H9 (cell line): ENCODE measurements around the gene DBNL. TPM values are rescaled to one million over a fixed set of nuclear protein-coding genes. Genes with fewer than 3 reads are reported as not detected.

Experiments used
- DNase-seq: peaks from one replicate; pipeline ENCODE4 v3.0.0-alpha.2; 2017
- H2AFZ ChIP-seq: one replicate; pipeline ENCODE4 v1.6.1; 2013; ENCODE audit warnings: mild to moderate bottlenecking, low read length, control low read depth, moderate library complexity
- H2AK5ac ChIP-seq: 2 replicates; pipeline ENCODE4 v1.6.1; 2013; ENCODE audit warnings: low read length, control low read depth, mixed read lengths; ENCODE audit not compliant: insufficient read length
- H2BK120ac ChIP-seq: one replicate; pipeline ENCODE4 v1.6.1; 2013; ENCODE audit warnings: low read depth, mild to moderate bottlenecking, low read length, control low read depth, inconsistent platforms; ENCODE audit not compliant: poor library complexity, severe bottlenecking
- H2BK12ac ChIP-seq: 2 replicates; pipeline ENCODE4 v1.6.1; 2013; ENCODE audit warnings: low read length, control low read depth, mixed read lengths, low read depth; ENCODE audit not compliant: insufficient read length
- H2BK15ac ChIP-seq: 2 replicates; pipeline ENCODE4 v1.6.1; 2013; ENCODE audit warnings: low read depth, low read length, control low read depth
- H2BK20ac ChIP-seq: one replicate; pipeline ENCODE4 v1.6.1; 2013; ENCODE audit warnings: low read depth, mild to moderate bottlenecking, low read length, control low read depth, inconsistent platforms; ENCODE audit not compliant: poor library complexity, severe bottlenecking
- H2BK5ac ChIP-seq: 2 replicates; pipeline ENCODE4 v1.6.1; 2013; ENCODE audit warnings: low read length, control low read depth, mixed read lengths; ENCODE audit not compliant: insufficient read length
- H3K14ac ChIP-seq: 2 replicates; pipeline ENCODE4 v1.6.1; 2013; ENCODE audit warnings: low read length, control low read depth; ENCODE audit not compliant: insufficient read depth
- H3K18ac ChIP-seq: 2 replicates; pipeline ENCODE4 v1.6.1; 2013; ENCODE audit warnings: low read depth, mild to moderate bottlenecking, mixed read lengths, low read length, control low read depth; ENCODE audit not compliant: insufficient read length
- H3K23ac ChIP-seq: 2 replicates; pipeline ENCODE4 v1.6.1; 2013; ENCODE audit warnings: low read length, control low read depth, mixed read lengths, low read depth; ENCODE audit not compliant: insufficient read length
- H3K23me2 ChIP-seq: 2 replicates; pipeline ENCODE4 v1.6.1; 2013; ENCODE audit warnings: low read depth, mild to moderate bottlenecking, mixed read lengths, low read length, control low read depth; ENCODE audit not compliant: insufficient read length, poor library complexity, severe bottlenecking
- H3K27ac ChIP-seq: 2 replicates; pipeline ENCODE4 v1.5.1; 2013; ENCODE audit warnings: low read length, control low read depth, mixed read lengths, low read depth; ENCODE audit not compliant: insufficient read length
- H3K27me3 ChIP-seq: 2 replicates; pipeline ENCODE4 v1.6.1; 2013; ENCODE audit warnings: low read length, control low read depth, inconsistent platforms; ENCODE audit not compliant: insufficient read depth
- H3K4ac ChIP-seq: 2 replicates; pipeline ENCODE4 v1.6.1; 2013; ENCODE audit warnings: low read depth, mild to moderate bottlenecking, control low read depth, inconsistent platforms, low read length, moderate library complexity
- H3K4me1 ChIP-seq: 2 replicates; pipeline ENCODE4 v1.6.1; 2013; ENCODE audit warnings: low read length, control low read depth, inconsistent platforms; ENCODE audit not compliant: insufficient read depth
- H3K4me2 ChIP-seq: 2 replicates; pipeline ENCODE4 v1.6.1; 2013; ENCODE audit warnings: low read length, control low read depth, mixed read lengths; ENCODE audit not compliant: insufficient read length, insufficient read depth
- H3K56ac ChIP-seq: 2 replicates; pipeline ENCODE4 v1.6.1; 2013; ENCODE audit warnings: low read depth, mild to moderate bottlenecking, mixed read lengths, low read length, control low read depth; ENCODE audit not compliant: insufficient read length
- H3K79me1 ChIP-seq: 2 replicates; pipeline ENCODE4 v1.6.1; 2013; ENCODE audit warnings: low read depth, mild to moderate bottlenecking, moderate library complexity, low read length, control low read depth, inconsistent platforms; ENCODE audit not compliant: insufficient read depth, poor library complexity, severe bottlenecking
- H3K79me2 ChIP-seq: 2 replicates; pipeline ENCODE4 v1.6.1; 2013; ENCODE audit warnings: low read length, control low read depth, inconsistent platforms; ENCODE audit not compliant: insufficient read depth
- H3K9ac ChIP-seq: 2 replicates; pipeline ENCODE4 v1.6.1; 2013; ENCODE audit warnings: low read length, control low read depth, mixed read lengths; ENCODE audit not compliant: insufficient read length; ENCODE audit errors: extremely low read depth
- H3K9me3 ChIP-seq: one replicate; pipeline ENCODE4 v1.6.1; 2013; ENCODE audit warnings: low read depth, low read length, inconsistent platforms; ENCODE audit not compliant: control insufficient read depth
- H3T11ph ChIP-seq: one replicate; pipeline ENCODE4 v1.6.1; 2013; ENCODE audit warnings: mild to moderate bottlenecking, low read length, control low read depth, inconsistent platforms
- H4K20me1 ChIP-seq: one replicate; pipeline ENCODE4 v1.6.1; 2013; ENCODE audit not compliant: control insufficient read depth, insufficient read length, insufficient read depth
- H4K5ac ChIP-seq: 2 replicates; pipeline ENCODE4 v1.6.1; 2013; ENCODE audit warnings: low read depth, mild to moderate bottlenecking, mixed read lengths, low read length, control low read depth; ENCODE audit not compliant: insufficient read length
- H4K8ac ChIP-seq: replicated peaks from 2 replicates; pipeline ENCODE4 v1.6.1; 2013; ENCODE audit warnings: low read length, control low read depth, mixed read lengths, low read depth; ENCODE audit not compliant: insufficient read length
- H4K91ac ChIP-seq: 2 replicates; pipeline ENCODE4 v1.6.1; 2013; ENCODE audit warnings: low read depth, mild to moderate bottlenecking, moderate library complexity, mixed read lengths, low read length, control low read depth; ENCODE audit not compliant: insufficient read length
- H3K27ac Mint-ChIP-seq, 3 experiments: 2 replicates in 2 of 3; 3 replicates in 1 of 3; pipeline ENCODE4 v1.8.0; 2020 to 2021; ENCODE audit warnings: mixed read lengths in 3 of 3, mild to moderate bottlenecking in 1 of 3, moderate library complexity in 1 of 3
- H3K27me3 Mint-ChIP-seq: 2 replicates; pipeline ENCODE4 v1.8.0; 2021; ENCODE audit warnings: low read depth, mild to moderate bottlenecking, moderate library complexity, mixed read lengths
- H3K36me3 Mint-ChIP-seq, 3 experiments: 2 replicates in 2 of 3; 3 replicates in 1 of 3; pipeline ENCODE4 v1.8.0; 2020 to 2021; ENCODE audit warnings: low read depth in 3 of 3, mixed read lengths in 3 of 3; ENCODE audit not compliant: insufficient read depth in 1 of 3
- H3K4me1 Mint-ChIP-seq, 2 experiments: 2 replicates each; pipeline ENCODE4 v1.8.0; 2020; ENCODE audit warnings: mixed read lengths in 2 of 2
- H3K4me3 Mint-ChIP-seq, 2 experiments: 2 replicates in 1 of 2; 3 replicates in 1 of 2; pipeline ENCODE4 v1.8.0; 2020 to 2021; ENCODE audit warnings: mild to moderate bottlenecking in 2 of 2, mixed read lengths in 2 of 2, moderate library complexity in 1 of 2
- H3K9me3 Mint-ChIP-seq, 2 experiments: 2 replicates in 1 of 2; 3 replicates in 1 of 2; pipeline ENCODE4 v1.8.0; 2020; ENCODE audit warnings: mild to moderate bottlenecking in 2 of 2, mixed read lengths in 2 of 2, moderate library complexity in 1 of 2
- CTCF ChIP-seq: fragments of 200-600 bp; sonication (generic); conservative IDR thresholded peaks from 3 replicates; pipeline ENCODE4 v1.8.0; 2021; ENCODE audit warnings: antibody characterized with exemption, mild to moderate bottlenecking
- WGBS: extraction: QIAGEN DNeasy Blood & Tissue Kit; methylation state at CpG from one replicate; pipeline ENCODE4 v1.1.7; 2013; ENCODE audit warnings: missing lambda C conversion rate, low lambda C conversion rate, mixed read lengths; ENCODE audit not compliant: insufficient read length; ENCODE audit errors: extremely low coverage; 5-methylcytosine and 5-hydroxymethylcytosine counted together
- total RNA-seq: library from RNA; stranded (reverse); gene quantifications from 2 replicates; pipeline ENCODE4 v1.2.1, GENCODE V29; 2021

Gene DBNL
- total RNA-seq, 1 experiment from 2014 or later = 51.3 TPM

GRCh38 chr7:44099669-44100068 lies 55.2 kb downstream of the DBNL start:
- H4K8ac ChIP-seq = no peak overlapping the region
- no CpG with 5 or more reads among the region's 4 CpGs for WGBS
- H3K4me2 ChIP-seq = no peak overlapping the region
- no peak for DNase-seq
- no peak overlapping the region for H3K27ac ChIP-seq
- H3K79me1 ChIP-seq = no peaks in the 10 kb centered on the region
- no peaks in the 10 kb centered on the region for H3K36me3 Mint-ChIP-seq
- no peaks in the 10 kb centered on the region for H3K9me3 ChIP-seq
- H3T11ph ChIP-seq = no peak overlapping the region
- H2AFZ ChIP-seq = no peak overlapping the region
- H4K20me1 ChIP-seq = no peaks in the 10 kb centered on the region
- peaks cover 5% of the 10 kb centered on the region for H3K23me2 ChIP-seq
- H2BK5ac ChIP-seq = no peak overlapping the region
- H3K4me1 Mint-ChIP-seq = peaks cover 2 to 11% of the 10 kb centered on the region in 2 experiments
- no peak overlapping the region for H2AK5ac ChIP-seq
- no peak overlapping the region for H2BK20ac ChIP-seq
- no peak overlapping the region for H3K56ac ChIP-seq
- H2BK15ac ChIP-seq = no peak overlapping the region
- peaks cover 26% of the 10 kb centered on the region for H3K27me3 Mint-ChIP-seq
- no peak overlapping the region for H2BK12ac ChIP-seq
- H4K91ac ChIP-seq = no peak overlapping the region
- H3K18ac ChIP-seq = no peak overlapping the region
- H3K23ac ChIP-seq = no peak overlapping the region
- H3K4ac ChIP-seq = no peak overlapping the region
- H3K14ac ChIP-seq = no peak overlapping the region
- TF ChIP-seq CTCF = no peak
- H3K79me2 ChIP-seq = no peaks in the 10 kb centered on the region
- no peak overlapping the region for H3K9ac ChIP-seq
- H4K5ac ChIP-seq = no peak overlapping the region
- H3K9me3 Mint-ChIP-seq = no peaks in the 10 kb centered on the region; a peak in 1 of 5 replicates
- H3K4me3 Mint-ChIP-seq = peak overlapping the region in 1 of 2 experiments; percentile 23; a peak in 1 of 5 replicates
- H3K27me3 ChIP-seq = no peaks in the 10 kb centered on the region; the same call in 1 of the 2 replicates
- no peak overlapping the region for H2BK120ac ChIP-seq
- H3K4me1 ChIP-seq = no peaks in the 10 kb centered on the region
- H3K27ac Mint-ChIP-seq = peak overlapping the region in 1 of 3 experiments; percentile 44; a peak in 2 of 7 replicates
